HUDEP-2 (cell line): ENCODE measurements around the gene RERG.

Source experiments
- DNase-seq, 76 experiments: peaks; one replicate each; lab custom pipeline; 2025; ENCODE audit not compliant: unreplicated experiment in 76 of 76; lab: John Stamatoyannopoulos, UW

Gene RERG

GRCh38 chr12:15192720-15193119 lies 28.5 kb downstream of the RERG start:
- DNase-seq = no peak

- DNase-seq = no peak
These were observed 33.1 kb downstream of the RERG start for GRCh38 chr12:15188127-15188526.

GRCh38 chr12:15186597-15186996 lies 34.6 kb downstream of the RERG start:
- no peak for DNase-seq

- no peak for DNase-seq
These were observed 36.7 kb downstream of the RERG start for GRCh38 chr12:15184484-15184883.

- no peak for DNase-seq
These were observed 37.4 kb downstream of the RERG start for GRCh38 chr12:15183821-15184220.

GRCh38 chr12:15181017-15181683 lies 40.1 kb downstream of the RERG start:
- no peak for DNase-seq

- DNase-seq = no peak
These were observed 40.9 kb downstream of the RERG start for GRCh38 chr12:15180325-15180724.

GRCh38 chr12:15179672-15180071 lies 41.5 kb downstream of the RERG start:
- DNase-seq = no peak

GRCh38 chr12:15173142-15173541 lies 48.1 kb downstream of the RERG start:
- no peak for DNase-seq

GRCh38 chr12:15172060-15172822 lies 49.0 kb downstream of the RERG start:
- DNase-seq = no peak

GRCh38 chr12:15171012-15171655 lies 50.1 kb downstream of the RERG start:
- DNase-seq = no peak

GRCh38 chr12:15168026-15168678 lies 53.1 kb downstream of the RERG start:
- DNase-seq = no peak

- DNase-seq = no peak
These were observed 56.1 kb downstream of the RERG start for GRCh38 chr12:15165012-15165659.

GRCh38 chr12:15163030-15163976 lies 57.9 kb downstream of the RERG start:
- DNase-seq = no peak

GRCh38 chr12:15158083-15158482 lies 63.1 kb downstream of the RERG start:
- no peak for DNase-seq

- DNase-seq = no peak
These were observed 63.9 kb downstream of the RERG start for GRCh38 chr12:15157269-15157671.

- DNase-seq = no peak
These were observed 65.9 kb downstream of the RERG start for GRCh38 chr12:15155271-15155670.

GRCh38 chr12:15154103-15154502 lies 67.1 kb downstream of the RERG start:
- DNase-seq = no peak

GRCh38 chr12:15152868-15153267 lies 68.3 kb downstream of the RERG start:
- DNase-seq = no peak

- DNase-seq = no peak
These were observed 68.8 kb downstream of the RERG start for GRCh38 chr12:15152456-15152855.
